HEK293 (cell line): ENCODE data around the gene NDUFS7.

ENCODE experiments used
- ZNF133 ChIP-seq: fragments of 450-650 bp; formaldehyde crosslinking; IDR thresholded peaks from 2 replicates; pipeline ENCODE4 v1.5.1; 2016; ENCODE audit warnings: missing biosample characterization, missing genetic modification characterization
- ZNF239 ChIP-seq: fragments of 450-650 bp; formaldehyde crosslinking; IDR thresholded peaks from 2 replicates; pipeline ENCODE4 v1.5.1; 2016; ENCODE audit warnings: missing biosample characterization, missing genetic modification characterization
- ZNF341 ChIP-seq: fragments of 450-650 bp; formaldehyde crosslinking; IDR thresholded peaks from 2 replicates; pipeline ENCODE4; 2016; ENCODE audit warnings: low read depth, missing biosample characterization, missing genetic modification characterization
- ZNF585B ChIP-seq: fragments of 450-650 bp; formaldehyde crosslinking; IDR thresholded peaks from 2 replicates; pipeline ENCODE4 v1.5.1; 2016; ENCODE audit warnings: missing biosample characterization, missing genetic modification characterization
- TF ChIP-seq, protein P1 (sequence below): fragments of 450-650 bp; formaldehyde crosslinking; IDR thresholded peaks from 2 replicates; pipeline ENCODE4 v1.5.1; 2016; ENCODE audit warnings: missing biosample characterization, missing genetic modification characterization

DNA sequence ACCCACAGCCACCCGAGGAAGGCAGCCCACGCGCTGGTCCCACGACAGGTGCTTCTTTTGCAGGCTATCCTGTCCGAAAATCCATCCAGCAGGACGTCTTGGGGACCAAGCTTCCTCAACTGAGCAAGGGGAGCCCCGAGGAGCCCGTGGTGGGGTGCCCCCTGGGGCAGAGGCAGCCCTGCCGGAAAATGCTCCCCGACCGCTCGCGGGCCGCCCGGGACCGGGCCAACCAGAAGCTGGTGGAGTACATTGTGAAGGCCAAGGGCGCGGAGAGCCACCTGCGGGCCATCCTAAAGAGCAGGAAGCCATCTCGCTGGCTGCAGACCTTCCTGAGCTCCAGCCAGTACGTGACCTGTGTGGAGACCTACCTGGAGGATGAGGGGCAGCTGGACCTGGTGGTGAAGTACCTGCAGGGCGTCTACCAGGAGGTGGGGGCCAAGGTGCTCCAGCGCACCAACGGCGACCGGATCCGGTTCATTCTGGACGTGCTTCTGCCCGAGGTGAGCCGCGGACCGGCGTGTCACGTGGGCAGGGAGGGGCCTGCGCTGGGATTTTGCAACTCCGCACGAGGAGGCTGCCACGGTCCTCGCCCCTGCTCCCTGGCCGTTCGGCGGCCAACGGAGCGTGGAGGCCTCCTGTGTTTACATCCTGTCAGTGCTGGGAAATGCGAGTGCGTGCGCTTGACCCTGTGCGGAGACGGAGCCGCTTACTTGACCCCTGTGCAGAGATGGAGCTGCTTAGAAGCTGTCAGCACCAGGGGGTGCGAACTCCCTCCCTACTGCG is 12.9 kb upstream of the NDUFS7 start:
- TF ChIP-seq, protein P1, sequence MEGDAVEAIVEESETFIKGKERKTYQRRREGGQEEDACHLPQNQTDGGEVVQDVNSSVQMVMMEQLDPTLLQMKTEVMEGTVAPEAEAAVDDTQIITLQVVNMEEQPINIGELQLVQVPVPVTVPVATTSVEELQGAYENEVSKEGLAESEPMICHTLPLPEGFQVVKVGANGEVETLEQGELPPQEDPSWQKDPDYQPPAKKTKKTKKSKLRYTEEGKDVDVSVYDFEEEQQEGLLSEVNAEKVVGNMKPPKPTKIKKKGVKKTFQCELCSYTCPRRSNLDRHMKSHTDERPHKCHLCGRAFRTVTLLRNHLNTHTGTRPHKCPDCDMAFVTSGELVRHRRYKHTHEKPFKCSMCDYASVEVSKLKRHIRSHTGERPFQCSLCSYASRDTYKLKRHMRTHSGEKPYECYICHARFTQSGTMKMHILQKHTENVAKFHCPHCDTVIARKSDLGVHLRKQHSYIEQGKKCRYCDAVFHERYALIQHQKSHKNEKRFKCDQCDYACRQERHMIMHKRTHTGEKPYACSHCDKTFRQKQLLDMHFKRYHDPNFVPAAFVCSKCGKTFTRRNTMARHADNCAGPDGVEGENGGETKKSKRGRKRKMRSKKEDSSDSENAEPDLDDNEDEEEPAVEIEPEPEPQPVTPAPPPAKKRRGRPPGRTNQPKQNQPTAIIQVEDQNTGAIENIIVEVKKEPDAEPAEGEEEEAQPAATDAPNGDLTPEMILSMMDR (tag by site-specific recombination): no peak
- TF ChIP-seq ZNF133: no peak
- TF ChIP-seq ZNF239 (tag by site-specific recombination): no peak
- TF ChIP-seq ZNF341 (tag by site-specific recombination): no peak
- no peak for TF ChIP-seq ZNF585B (tag by site-specific recombination)
